Endothelial cell of umbilical vein (primary cell): ENCODE data around the gene STYK1. TPM values are rescaled to one million over a fixed set of nuclear protein-coding genes. Genes with fewer than 3 reads are reported as not detected.

Experiments used
- BruUV-seq: library from RNA; stranded (reverse); fragments of 400-500 nt; replicated peaks from 2 replicates; lab custom pipeline; 2021; lab: Mats Ljungman, UMichigan
- CTCF ChIA-PET: fragments of 300-600, 350-600 bp; sonication (Branson Sonifier 250); formaldehyde crosslinking; loops from one replicate; lab custom pipeline; 2021; ENCODE audit warnings: antibody characterized with exemption, inconsistent platforms; lab: Charles Lee
- POLR2A ChIA-PET: fragments of 300-600, 350-600 bp; sonication (Branson Sonifier 250); formaldehyde crosslinking; loops from one replicate; lab custom pipeline; 2021; ENCODE audit warnings: antibody characterized with exemption, inconsistent platforms; lab: Charles Lee
- DNase-seq: peaks from one replicate; pipeline ENCODE4 v3.0.0-alpha.2; 2011; ENCODE audit warnings: low read depth, low spot score
- FAIRE-seq: peaks from 2 replicates; lab custom pipeline; 2011; peaks lifted over from hg19 to GRCh38; lab: Jason Lieb, UNC
- H2AFZ ChIP-seq: 2 replicates; pipeline ENCODE4 v1.6.0; 2012; ENCODE audit warnings: low read depth, low read length, control low read depth, inconsistent platforms
- H3K27ac ChIP-seq: 2 replicates; pipeline ENCODE4 v1.5.1; 2011; ENCODE audit warnings: low read depth, mild to moderate bottlenecking, control low read depth, low read length, moderate library complexity; ENCODE audit not compliant: insufficient read depth
- H3K27me3 ChIP-seq, 2 experiments: 2 replicates each; pipeline versions ENCODE4 v1.6.0 to v1.6.1; 2011; ENCODE audit warnings: low read length in 2 of 2, mixed read lengths in 1 of 2; ENCODE audit not compliant: control insufficient read depth in 2 of 2, insufficient read depth in 2 of 2
- H3K36me3 ChIP-seq, 2 experiments: 2 replicates in 1 of 2; 3 replicates in 1 of 2; pipeline ENCODE4 v1.5.1; 2011; ENCODE audit warnings: low read length in 2 of 2, mild to moderate bottlenecking in 1 of 2, moderate library complexity in 1 of 2; ENCODE audit not compliant: control insufficient read depth in 2 of 2, insufficient read depth in 2 of 2; ENCODE audit errors: extremely low read depth in 1 of 2
- H3K4me1 ChIP-seq: 3 replicates; pipeline ENCODE4 v1.5.1; 2011; ENCODE audit warnings: mild to moderate bottlenecking, low read length; ENCODE audit not compliant: control insufficient read depth, insufficient read depth; ENCODE audit errors: extremely low read depth
- H3K4me2 ChIP-seq: 2 replicates; pipeline ENCODE4 v1.6.1; 2011; ENCODE audit warnings: low read length, control low read depth, mixed read lengths; ENCODE audit not compliant: insufficient read depth
- H3K4me3 ChIP-seq, 3 experiments: fragments of 200-600 bp in 1 of 3; sonication (generic), shearing (Covaris generic) in 1 of 3; replicated peaks in 1 of 3; 2 replicates each; pipeline ENCODE4 v1.5.1; 2011 to 2016; ENCODE audit warnings: control low read depth in 3 of 3, low read length in 3 of 3, mild to moderate bottlenecking in 2 of 3, inconsistent platforms in 1 of 3, low read depth in 1 of 3, moderate library complexity in 1 of 3; ENCODE audit not compliant: insufficient read depth in 1 of 3
- H3K79me2 ChIP-seq: 2 replicates; pipeline ENCODE4 v1.6.0; 2012; ENCODE audit warnings: low read length, inconsistent platforms; ENCODE audit not compliant: control insufficient read depth, insufficient read depth
- H3K9ac ChIP-seq: replicated peaks from 2 replicates; pipeline ENCODE3; 2011; ENCODE audit warnings: low read length, control low read depth; ENCODE audit not compliant: insufficient read depth; ENCODE audit errors: extremely low read depth
- H3K9me1 ChIP-seq: replicated peaks from 3 replicates; pipeline ENCODE4 v1.6.0; 2011; ENCODE audit warnings: mild to moderate bottlenecking, low read length; ENCODE audit not compliant: control insufficient read depth, insufficient read depth; ENCODE audit errors: extremely low read depth
- H3K9me3 ChIP-seq: replicated peaks from 2 replicates; pipeline ENCODE4 v1.5.1; 2012; ENCODE audit warnings: low read length, inconsistent platforms; ENCODE audit not compliant: control insufficient read depth, insufficient read depth
- H4K20me1 ChIP-seq: replicated peaks from 2 replicates; pipeline ENCODE3; 2011; ENCODE audit warnings: mild to moderate bottlenecking, low read length; ENCODE audit not compliant: control insufficient read depth, insufficient read depth; ENCODE audit errors: extremely low read depth
- FOS ChIP-seq: IDR thresholded peaks from 2 replicates; pipeline ENCODE4 v1.6.1; 2011; ENCODE audit warnings: mild to moderate bottlenecking, low read length, moderate library complexity, borderline replicate concordance; ENCODE audit not compliant: insufficient read depth
- GATA2 ChIP-seq: IDR thresholded peaks from 2 replicates; pipeline ENCODE4 v1.7.0; 2011; ENCODE audit warnings: low read depth, mild to moderate bottlenecking, moderate library complexity, mixed read lengths, low read length; ENCODE audit not compliant: insufficient read length, insufficient read depth
- JUN ChIP-seq: IDR thresholded peaks from 2 replicates; pipeline ENCODE4 v1.6.1; 2011; ENCODE audit warnings: borderline replicate concordance, low read depth; ENCODE audit not compliant: insufficient read length, insufficient read depth
- POLR2AphosphoS5 ChIP-seq: IDR thresholded peaks from 2 replicates; pipeline ENCODE4 v1.6.1; 2012; ENCODE audit warnings: low read depth, mild to moderate bottlenecking, control low read depth, low read length, moderate library complexity; ENCODE audit not compliant: insufficient read depth
- dilution Hi-C: fragments of 300-500 bp; cut with MboI; formaldehyde crosslinking; loops from one replicate; pipeline ENCODE4 v1.15.0; 2019; ENCODE audit warnings: low sequenced_read_pairs; ENCODE audit not compliant: extremely low pct_ligation_motif_present
- intact Hi-C: fragments of 100-400 bp; cut with micrococcal nuclease; formaldehyde crosslinking; loops from one replicate; pipeline ENCODE4 v1.10.0; 2022
- polyA plus RNA-seq, 4 experiments: library from polyadenylated mRNA; depleted of rRNA in 3 of 4; stranded (reverse) in 3 of 4; unstranded in 1 of 4; fragments of >200 nt; gene quantifications; 2 replicates each; pipeline versions ENCODE4 v1.2.1 to v1.2.3, GENCODE V29; 2011 to 2012; ENCODE audit warnings: missing spikeins in 1 of 4
- total RNA-seq: library from RNA; stranded (reverse); gene quantifications from 2 replicates; pipeline ENCODE4 v1.2.3, GENCODE V29; 2021
- TF ChIP-seq, protein P1 (sequence below), 2 donors: IDR thresholded peaks; 1 replicate in 1 of 2; 2 replicates in 1 of 2; pipeline ENCODE4 v1.5.1; 2011; ENCODE audit warnings: low read length in 2 of 2, mild to moderate bottlenecking in 2 of 2, moderate library complexity in 2 of 2, control low read depth in 1 of 2, inconsistent platforms in 1 of 2, low read depth in 1 of 2; ENCODE audit not compliant: insufficient read depth in 1 of 2; ENCODE audit errors: extremely low read depth in 1 of 2

STYK1 gene
- total and polyA plus RNA-seq, 2 donors (not counting 3 experiments of a cell fraction or from before 2014, with no cell fraction given), result 7.7 to 15.2 TPM

- peak overlapping the region; percentile 82 for H3K27ac ChIP-seq
- H3K4me3 ChIP-seq, result peak overlapping the region in 1 of 3 experiments; percentile 5
- no peak overlapping the region for H2AFZ ChIP-seq
- CTCF ChIA-PET, result interaction anchor here (0.6 to 2.1 kb wide), 6 partner anchors 10 to 919 kb away, joined by 3 to 6 read pairs (median 5); no protein-coding TSS in a partner anchor
- POLR2A ChIA-PET, result interaction anchor here (1.0 kb wide), 2 partner anchors 27 to 56 kb away, joined by 3 read pairs; partner anchors contain the start of gene MAGOHB
- no peaks in the 10 kb centered on the region for H3K9me3 ChIP-seq
- no peaks in the 10 kb centered on the region for H3K36me3 ChIP-seq
- TF ChIP-seq GATA2 (peak; percentile 32), POLR2AphosphoS5 (no peak), JUN (peak; percentile 77), FOS (peak; percentile 64)
- TF ChIP-seq, protein P1, sequence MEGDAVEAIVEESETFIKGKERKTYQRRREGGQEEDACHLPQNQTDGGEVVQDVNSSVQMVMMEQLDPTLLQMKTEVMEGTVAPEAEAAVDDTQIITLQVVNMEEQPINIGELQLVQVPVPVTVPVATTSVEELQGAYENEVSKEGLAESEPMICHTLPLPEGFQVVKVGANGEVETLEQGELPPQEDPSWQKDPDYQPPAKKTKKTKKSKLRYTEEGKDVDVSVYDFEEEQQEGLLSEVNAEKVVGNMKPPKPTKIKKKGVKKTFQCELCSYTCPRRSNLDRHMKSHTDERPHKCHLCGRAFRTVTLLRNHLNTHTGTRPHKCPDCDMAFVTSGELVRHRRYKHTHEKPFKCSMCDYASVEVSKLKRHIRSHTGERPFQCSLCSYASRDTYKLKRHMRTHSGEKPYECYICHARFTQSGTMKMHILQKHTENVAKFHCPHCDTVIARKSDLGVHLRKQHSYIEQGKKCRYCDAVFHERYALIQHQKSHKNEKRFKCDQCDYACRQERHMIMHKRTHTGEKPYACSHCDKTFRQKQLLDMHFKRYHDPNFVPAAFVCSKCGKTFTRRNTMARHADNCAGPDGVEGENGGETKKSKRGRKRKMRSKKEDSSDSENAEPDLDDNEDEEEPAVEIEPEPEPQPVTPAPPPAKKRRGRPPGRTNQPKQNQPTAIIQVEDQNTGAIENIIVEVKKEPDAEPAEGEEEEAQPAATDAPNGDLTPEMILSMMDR (IDR thresholded peaks at IDR 0.05; ENCODE audit: extremely low read depth in 1 of 2, insufficient read depth in 1 of 2, low read depth in 1 of 2, low read length in 2 of 2), result no peak
- no peaks in the 10 kb centered on the region for H3K9me1 ChIP-seq
- H3K79me2 ChIP-seq, result peaks cover 63% of the 10 kb centered on the region
- peaks cover 41% of the 10 kb centered on the region for H3K4me1 ChIP-seq
- BruUV-seq, result no TSS peak
- no peaks in the 10 kb centered on the region for H4K20me1 ChIP-seq
- FAIRE-seq, result peak; percentile 77
- H3K4me2 ChIP-seq, result peak overlapping the region; percentile 84
- dilution Hi-C loops (no loop called here), intact Hi-C loops (loop anchor here (1.0 kb wide), 2 partner anchors 27 to 56 kb away; partner anchors contain the start of gene MAGOHB)
- DNase-seq, result peak; percentile 61
- H3K9ac ChIP-seq, result peak overlapping the region; percentile 46
- H3K27me3 ChIP-seq, result no peaks in the 10 kb centered on the region
Observed at GRCh38 chr12:10669533-10669932, 4.3 kb downstream of the STYK1 start.
